ENCODE results near the gene TAS2R7.

- no peak for TF ChIP-seq CTCF (IDR thresholded peaks at IDR 0.05)
- no peak for TF ChIP-seq EZH2 (IDR thresholded peaks at IDR 0.05; ENCODE audit: borderline replicate concordance, insufficient read depth, low read depth, low read length, poor library complexity, severe bottlenecking)
Observed at GRCh38 chr12:10810068-10810467, 7.6 kb upstream of the TAS2R7 start, which contains the start of gene TAS2R9.
